Peyer's patch (tissue), 4 donors: ENCODE data around the gene LRRC26.

Experiments used
- POLR2A ChIP-seq, 2 donors: fragments of 450-650 bp; IDR thresholded peaks; one replicate each; pipeline ENCODE4 v1.5.1; 2017; ENCODE audit warnings: antibody characterized with exemption in 2 of 2, mild to moderate bottlenecking in 2 of 2, moderate library complexity in 2 of 2
- TF ChIP-seq, protein P1 (sequence below), 6 experiments: fragments of 450-650 bp in 4 of 6; fragments of 200-600 bp in 2 of 6; sonication (generic) in 1 of 6; IDR thresholded peaks; one replicate each; pipeline ENCODE4 v1.5.1; 2017 to 2019; ENCODE audit warnings: antibody characterized with exemption in 6 of 6, mild to moderate bottlenecking in 3 of 6, moderate library complexity in 1 of 6

DNA sequence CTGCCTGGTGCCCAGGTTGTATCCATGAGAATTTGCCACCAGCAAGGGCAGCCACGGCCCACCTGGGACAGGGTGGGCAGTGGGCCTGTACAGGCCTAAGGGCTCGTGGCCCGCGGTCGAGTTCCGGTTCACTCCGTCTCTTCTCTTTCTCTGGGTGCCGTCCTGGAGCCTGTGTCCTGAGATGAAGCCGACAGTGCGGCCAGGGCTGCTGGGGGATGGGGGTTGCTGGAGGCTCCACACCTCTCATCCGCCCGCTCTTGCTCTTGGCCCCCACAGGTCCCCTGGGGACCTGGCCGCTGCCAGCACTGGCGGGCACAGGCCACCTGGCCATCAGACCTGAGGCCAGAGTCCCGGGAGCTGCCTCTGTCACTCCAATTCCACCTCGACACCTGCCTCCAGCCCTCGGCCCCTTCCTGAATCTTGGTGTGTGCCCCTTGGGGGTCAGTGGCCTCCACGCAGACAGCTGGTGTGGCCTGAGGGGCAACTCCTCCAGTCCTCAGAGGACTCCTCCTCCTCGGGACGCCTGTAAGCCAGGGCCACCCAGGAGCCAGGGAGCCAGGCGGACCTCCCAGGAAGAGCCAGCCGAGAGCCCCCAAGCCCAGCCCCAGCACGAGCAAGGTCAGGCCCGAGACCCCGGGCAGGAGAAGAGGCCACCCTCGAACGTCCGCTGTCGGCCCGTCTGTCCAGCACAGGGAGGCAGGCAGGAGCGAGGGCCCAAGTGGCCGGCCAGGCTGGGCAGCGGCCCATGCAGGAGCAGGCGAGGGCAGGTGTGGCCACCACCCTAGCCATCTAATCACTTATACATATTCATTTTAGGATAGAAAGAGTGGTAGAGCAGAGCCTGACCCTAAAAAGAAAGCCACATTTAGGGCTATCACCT is 5.2 kb downstream of the LRRC26 start:
- TF ChIP-seq, protein P1, sequence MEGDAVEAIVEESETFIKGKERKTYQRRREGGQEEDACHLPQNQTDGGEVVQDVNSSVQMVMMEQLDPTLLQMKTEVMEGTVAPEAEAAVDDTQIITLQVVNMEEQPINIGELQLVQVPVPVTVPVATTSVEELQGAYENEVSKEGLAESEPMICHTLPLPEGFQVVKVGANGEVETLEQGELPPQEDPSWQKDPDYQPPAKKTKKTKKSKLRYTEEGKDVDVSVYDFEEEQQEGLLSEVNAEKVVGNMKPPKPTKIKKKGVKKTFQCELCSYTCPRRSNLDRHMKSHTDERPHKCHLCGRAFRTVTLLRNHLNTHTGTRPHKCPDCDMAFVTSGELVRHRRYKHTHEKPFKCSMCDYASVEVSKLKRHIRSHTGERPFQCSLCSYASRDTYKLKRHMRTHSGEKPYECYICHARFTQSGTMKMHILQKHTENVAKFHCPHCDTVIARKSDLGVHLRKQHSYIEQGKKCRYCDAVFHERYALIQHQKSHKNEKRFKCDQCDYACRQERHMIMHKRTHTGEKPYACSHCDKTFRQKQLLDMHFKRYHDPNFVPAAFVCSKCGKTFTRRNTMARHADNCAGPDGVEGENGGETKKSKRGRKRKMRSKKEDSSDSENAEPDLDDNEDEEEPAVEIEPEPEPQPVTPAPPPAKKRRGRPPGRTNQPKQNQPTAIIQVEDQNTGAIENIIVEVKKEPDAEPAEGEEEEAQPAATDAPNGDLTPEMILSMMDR (IDR thresholded peaks at IDR 0.05), result no peak
- TF ChIP-seq POLR2A (IDR thresholded peaks at IDR 0.05), result no peak
